CD4-positive, CD25-positive, alpha-beta regulatory T cell (primary cell): Measurements from ENCODE around the gene FMO1. TPM values are rescaled to one million over a fixed set of nuclear protein-coding genes. Genes with fewer than 3 reads are reported as not detected.
A peak's percentile ranks its signal among the peaks of the same experiment; 100 is the strongest.

ENCODE experiments used
- ATAC-seq, 2 donors: fragments of 150-1000 bp; cut with Tn5 transposase; one replicate each; pipeline ENCODE4 v1.10.0; 2021; ENCODE audit warnings: low read depth in 2 of 2, moderate number of reproducible peaks in 2 of 2, moderate library complexity in 1 of 2
- DNase-seq, 3 donors: peaks; one replicate each; pipeline versions ENCODE4 v3.0.0 to v3.0.0-alpha.2; 2012 to 2022; ENCODE audit warnings: mixed read lengths in 1 of 3
- H3K27ac ChIP-seq: one replicate; pipeline ENCODE4 v1.7.0; 2013; ENCODE audit warnings: mild to moderate bottlenecking, low read length; ENCODE audit not compliant: insufficient read depth, poor library complexity, severe bottlenecking
- H3K27me3 ChIP-seq: one replicate; pipeline ENCODE4 v1.7.0; 2013; ENCODE audit warnings: low read length; ENCODE audit not compliant: control insufficient read depth, insufficient read depth
- H3K36me3 ChIP-seq: one replicate; pipeline ENCODE4 v1.7.0; 2013; ENCODE audit warnings: mild to moderate bottlenecking, low read length, moderate library complexity; ENCODE audit not compliant: control insufficient read depth, insufficient read depth
- H3K4me1 ChIP-seq: 2 replicates; pipeline ENCODE4 v1.7.0; 2013; ENCODE audit warnings: mild to moderate bottlenecking, low read length; ENCODE audit not compliant: insufficient read depth, control insufficient read depth, poor library complexity, severe bottlenecking
- H3K4me3 ChIP-seq: one replicate; pipeline ENCODE4 v1.7.0; 2013; ENCODE audit warnings: low read depth, mild to moderate bottlenecking, low read length, moderate library complexity
- H3K9me3 ChIP-seq, 2 experiments: 1 replicate in 1 of 2; 2 replicates in 1 of 2; pipeline ENCODE4 v1.7.0; 2013; ENCODE audit warnings: low read length in 2 of 2, mild to moderate bottlenecking in 1 of 2, moderate library complexity in 1 of 2; ENCODE audit not compliant: control insufficient read depth in 2 of 2
- H3K27ac Mint-ChIP-seq, 3 donors: one replicate each; pipeline ENCODE4 v1.8.0; 2020 to 2022; ENCODE audit warnings: mild to moderate bottlenecking in 3 of 3, mixed read lengths in 3 of 3, moderate library complexity in 2 of 3
- H3K27me3 Mint-ChIP-seq: one replicate; pipeline ENCODE4 v1.8.0; 2022; ENCODE audit warnings: mild to moderate bottlenecking, mixed read lengths
- H3K36me3 Mint-ChIP-seq: one replicate; pipeline ENCODE4 v1.8.0; 2020; ENCODE audit warnings: mixed read lengths
- H3K4me1 Mint-ChIP-seq, 4 donors: one replicate each; pipeline ENCODE4 v1.8.0; 2020 to 2022; ENCODE audit warnings: mixed read lengths in 4 of 4, mild to moderate bottlenecking in 1 of 4
- H3K4me3 Mint-ChIP-seq, 4 donors: one replicate each; pipeline ENCODE4 v1.8.0; 2020 to 2022; ENCODE audit warnings: mild to moderate bottlenecking in 4 of 4, mixed read lengths in 4 of 4, moderate library complexity in 3 of 4
- H3K9me3 Mint-ChIP-seq, 7 donors: one replicate each; pipeline ENCODE4 v1.8.0; 2020 to 2022; ENCODE audit warnings: mixed read lengths in 7 of 7, mild to moderate bottlenecking in 3 of 7, moderate library complexity in 2 of 7
- polyA plus RNA-seq, 4 donors: library from polyadenylated mRNA; unstranded; fragments of 300-500 nt; fragmentation: Illumina TruSeq; gene quantifications; one replicate each; pipeline ENCODE4 v1.2.3, GENCODE V29; 2021
- total RNA-seq: library from RNA; stranded (reverse); gene quantifications from one replicate; pipeline ENCODE4 v1.2.3, GENCODE V29; 2022

Gene FMO1
- total and polyA plus RNA-seq, 5 donors from 2014 or later = not detected

GRCh38 chr1:171213559-171214454 lies 34.5 kb upstream of the FMO1 start:
- Histone ChIP-seq H3K9me3 (no peaks in the 10 kb centered on the region), H3K4me3 (no peak overlapping the region), H3K27ac (no peak overlapping the region), H3K36me3 (no peaks in the 10 kb centered on the region), H3K4me1 (no peaks in the 10 kb centered on the region), H3K27me3 (peaks cover 7% of the 10 kb centered on the region)
- Mint-ChIP-seq H3K4me3 (no peak overlapping the region), H3K36me3 (no peaks in the 10 kb centered on the region), H3K27ac (no peak overlapping the region), H3K9me3 (peaks cover 0 to 1% (median 0%) of the 10 kb centered on the region in 7 donors), H3K4me1 (no peaks in the 10 kb centered on the region), H3K27me3 (peaks cover 14% of the 10 kb centered on the region)
- no peak for DNase-seq
- no peak for ATAC-seq

GRCh38 chr1:171217658-171218443 lies 30.4 kb upstream of the FMO1 start:
- no peaks in the 10 kb centered on the region for H3K4me1 Mint-ChIP-seq
- no peak overlapping the region for H3K27ac Mint-ChIP-seq
- H3K9me3 ChIP-seq = no peaks in the 10 kb centered on the region
- H3K27ac ChIP-seq = no peak overlapping the region
- H3K4me3 ChIP-seq = no peak overlapping the region
- H3K36me3 ChIP-seq = no peaks in the 10 kb centered on the region
- DNase-seq (no peak), ATAC-seq (no peak)
- H3K4me1 ChIP-seq = no peaks in the 10 kb centered on the region
- H3K9me3 Mint-ChIP-seq = peaks cover 0 to 1% (median 0%) of the 10 kb centered on the region in 7 donors
- H3K4me3 Mint-ChIP-seq = no peak overlapping the region
- H3K27me3 Mint-ChIP-seq = peaks cover 16% of the 10 kb centered on the region
- no peaks in the 10 kb centered on the region for H3K27me3 ChIP-seq
- H3K36me3 Mint-ChIP-seq = no peaks in the 10 kb centered on the region

GRCh38 chr1:171218661-171219060 lies 29.6 kb upstream of the FMO1 start:
- Histone ChIP-seq H3K27me3 (no peaks in the 10 kb centered on the region), H3K4me1 (no peaks in the 10 kb centered on the region), H3K4me3 (no peak overlapping the region), H3K36me3 (no peaks in the 10 kb centered on the region), H3K27ac (no peak overlapping the region), H3K9me3 (no peaks in the 10 kb centered on the region)
- DNase-seq = no peak
- Mint-ChIP-seq H3K9me3 (peaks cover 0 to 1% (median 0%) of the 10 kb centered on the region in 7 donors), H3K4me3 (no peak overlapping the region), H3K4me1 (no peaks in the 10 kb centered on the region), H3K27ac (no peak overlapping the region), H3K36me3 (no peaks in the 10 kb centered on the region), H3K27me3 (peaks cover 16% of the 10 kb centered on the region)
- no peak for ATAC-seq

- H3K36me3 ChIP-seq = no peaks in the 10 kb centered on the region
- peaks cover 0 to 1% (median 0%) of the 10 kb centered on the region in 7 donors for H3K9me3 Mint-ChIP-seq
- H3K9me3 ChIP-seq = no peaks in the 10 kb centered on the region
- H3K27ac ChIP-seq = no peak overlapping the region
- no peak overlapping the region for H3K4me3 Mint-ChIP-seq
- H3K36me3 Mint-ChIP-seq = no peaks in the 10 kb centered on the region
- H3K4me3 ChIP-seq = no peak overlapping the region
- no peaks in the 10 kb centered on the region for H3K27me3 ChIP-seq
- DNase-seq (no peak), ATAC-seq (no peak)
- no peaks in the 10 kb centered on the region for H3K4me1 ChIP-seq
- H3K27me3 Mint-ChIP-seq = peaks cover 16% of the 10 kb centered on the region
- H3K4me1 Mint-ChIP-seq = no peaks in the 10 kb centered on the region
- no peak overlapping the region for H3K27ac Mint-ChIP-seq
Measured at GRCh38 chr1:171219346-171220080, 28.8 kb upstream of the FMO1 start.

GRCh38 chr1:171220081-171220420 lies 28.2 kb upstream of the FMO1 start:
- Mint-ChIP-seq H3K4me1 (no peaks in the 10 kb centered on the region), H3K4me3 (no peak overlapping the region), H3K27me3 (peaks cover 16% of the 10 kb centered on the region), H3K9me3 (peaks cover 0 to 1% (median 0%) of the 10 kb centered on the region in 7 donors), H3K36me3 (no peaks in the 10 kb centered on the region), H3K27ac (no peak overlapping the region)
- no peak overlapping the region for H3K27ac ChIP-seq
- no peaks in the 10 kb centered on the region for H3K4me1 ChIP-seq
- H3K27me3 ChIP-seq = no peaks in the 10 kb centered on the region
- H3K4me3 ChIP-seq = no peak overlapping the region
- H3K9me3 ChIP-seq = no peaks in the 10 kb centered on the region
- H3K36me3 ChIP-seq = no peaks in the 10 kb centered on the region
- no peak for DNase-seq
- ATAC-seq = no peak

- H3K4me3 ChIP-seq = no peak overlapping the region
- no peak overlapping the region for H3K27ac ChIP-seq
- ATAC-seq (no peak), DNase-seq (no peak)
- Mint-ChIP-seq H3K36me3 (no peaks in the 10 kb centered on the region), H3K4me1 (no peaks in the 10 kb centered on the region), H3K9me3 (peaks cover 0 to 1% (median 0%) of the 10 kb centered on the region in 7 donors), H3K27me3 (peaks cover 13% of the 10 kb centered on the region), H3K4me3 (no peak overlapping the region), H3K27ac (peak overlapping the region in 1 of 3 donors; percentile 58)
- H3K4me1 ChIP-seq = no peaks in the 10 kb centered on the region
- no peaks in the 10 kb centered on the region for H3K27me3 ChIP-seq
- H3K36me3 ChIP-seq = no peaks in the 10 kb centered on the region
- no peaks in the 10 kb centered on the region for H3K9me3 ChIP-seq
Measured at GRCh38 chr1:171220581-171221054, 27.7 kb upstream of the FMO1 start.

GRCh38 chr1:171221665-171222591 lies 26.4 kb upstream of the FMO1 start:
- H3K4me1 ChIP-seq = no peaks in the 10 kb centered on the region
- H3K4me1 Mint-ChIP-seq = no peaks in the 10 kb centered on the region
- DNase-seq (no peak), ATAC-seq (no peak)
- H3K27me3 Mint-ChIP-seq = peaks cover 12% of the 10 kb centered on the region
- H3K4me3 Mint-ChIP-seq = no peak overlapping the region
- H3K9me3 ChIP-seq = no peaks in the 10 kb centered on the region
- H3K27ac ChIP-seq = no peak overlapping the region
- H3K9me3 Mint-ChIP-seq = peaks cover 0 to 1% (median 0%) of the 10 kb centered on the region in 7 donors
- no peak overlapping the region for H3K27ac Mint-ChIP-seq
- H3K4me3 ChIP-seq = no peak overlapping the region
- H3K36me3 Mint-ChIP-seq = no peaks in the 10 kb centered on the region
- H3K36me3 ChIP-seq = no peaks in the 10 kb centered on the region
- H3K27me3 ChIP-seq = no peaks in the 10 kb centered on the region
